Vagina (tissue), 2 donors: ENCODE data around the gene EXOC6. TPM values are rescaled to one million over a fixed set of nuclear protein-coding genes. Genes with fewer than 3 reads are reported as not detected.
"Not testable (repeated sequence)": the region's sequence is repeated elsewhere in the genome, so short reads cannot be mapped to it uniquely, and the experiment has no call there.

Experiments
- DNase-seq, 2 donors: peaks; one replicate each; pipeline ENCODE4 v3.0.0-alpha.2; 2017; ENCODE audit errors: extremely low spot score in 2 of 2
- H3K27ac ChIP-seq: fragments of 200-600 bp; sonication (generic); one replicate; pipeline ENCODE4 v1.5.1; 2019
- H3K27me3 ChIP-seq: fragments of 200-600 bp; sonication (generic); one replicate; pipeline ENCODE4 v1.5.1; 2019
- H3K36me3 ChIP-seq, 2 donors: fragments of 200-600 bp; sonication (generic); one replicate each; pipeline ENCODE4 v1.5.1; 2017 to 2019
- H3K4me1 ChIP-seq: fragments of 200-600 bp; sonication (generic); one replicate; pipeline ENCODE4 v1.5.1; 2019
- H3K4me3 ChIP-seq, 2 donors: fragments of 200-600 bp; sonication (generic); 1 replicate in 1 of 2; 2 replicates in 1 of 2; pipeline ENCODE4 v1.5.1; 2016 to 2019
- H3K9me3 ChIP-seq: fragments of 200-600 bp; sonication (generic); one replicate; pipeline ENCODE4 v1.5.1; 2019
- CTCF ChIP-seq, 3 experiments: fragments of 450-650 bp in 2 of 3; fragments of 200-600 bp in 1 of 3; sonication (generic) in 1 of 3; IDR thresholded peaks; one replicate each; pipeline ENCODE4 v1.5.1; 2017 to 2019; ENCODE audit warnings: antibody characterized with exemption in 3 of 3, mild to moderate bottlenecking in 2 of 3, moderate library complexity in 2 of 3
- POLR2A ChIP-seq, 2 donors: fragments of 450-650 bp; IDR thresholded peaks; one replicate each; pipeline ENCODE4 v1.6.1; 2017; ENCODE audit warnings: antibody characterized with exemption in 2 of 2, mild to moderate bottlenecking in 2 of 2, moderate library complexity in 2 of 2
- POLR2AphosphoS5 ChIP-seq, 2 donors: sonication (generic); formaldehyde crosslinking; IDR thresholded peaks; one replicate each; pipeline ENCODE4 v1.9.0; 2017; ENCODE audit warnings: antibody characterized with exemption in 2 of 2, mild to moderate bottlenecking in 2 of 2, low read depth in 1 of 2; ENCODE audit not compliant: insufficient read depth in 1 of 2
- intact Hi-C: fragments of 100-400 bp; cut with DNase I; formaldehyde crosslinking; loops from one replicate; pipeline ENCODE4 v1.15.1; 2023
- total RNA-seq: library from RNA; depleted of rRNA; stranded (reverse); fragments of >200 nt; gene quantifications from one replicate; pipeline ENCODE4 v1.2.3, GENCODE V29; 2016

Gene EXOC6
- total RNA-seq, 1 donor from 2014 or later = 9.3 TPM

DNA sequence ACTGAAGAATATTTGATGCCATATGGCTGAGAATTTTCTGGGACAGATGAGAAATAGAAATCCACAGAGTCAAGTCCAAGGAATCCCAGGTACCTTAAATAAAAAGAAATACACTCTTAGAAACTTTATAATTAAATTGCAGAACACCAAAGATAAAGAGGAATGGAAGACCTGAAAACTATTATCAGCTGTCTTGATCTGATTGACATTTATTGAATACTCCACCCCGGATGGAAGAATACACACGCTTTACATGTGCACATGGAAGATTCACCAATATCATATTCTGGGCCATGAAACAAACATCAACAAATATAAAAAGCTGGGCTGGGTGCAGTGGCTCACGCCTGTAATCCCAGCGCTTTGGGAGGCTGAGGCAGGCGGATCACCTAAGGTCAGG, 81.6 kb downstream of the EXOC6 start:
- Histone ChIP-seq H3K4me1 (no peaks in the 10 kb centered on the region), H3K27ac (no peak overlapping the region), H3K4me3 (no peak overlapping the region), H3K36me3 (peaks cover 0 to 8% of the 10 kb centered on the region in 2 donors), H3K27me3 (no peaks in the 10 kb centered on the region), H3K9me3 (no peaks in the 10 kb centered on the region)
- intact Hi-C loops = no loop called here
- TF ChIP-seq POLR2AphosphoS5 (IDR thresholded peaks at IDR 0.05; ENCODE audit: insufficient read depth in 1 of 2, low read depth in 1 of 2) (no peak), POLR2A (IDR thresholded peaks at IDR 0.05) (no peak), CTCF (IDR thresholded peaks at IDR 0.05) (no peak)
- no peak for DNase-seq

- no peaks in the 10 kb centered on the region for H3K9me3 ChIP-seq
- no peak for DNase-seq
- intact Hi-C loops = no loop called here
- no peaks in the 10 kb centered on the region for H3K4me1 ChIP-seq
- H3K4me3 ChIP-seq = no peak overlapping the region
- H3K36me3 ChIP-seq = peaks cover 0 to 8% of the 10 kb centered on the region in 2 donors
- H3K27ac ChIP-seq = no peak overlapping the region
- H3K27me3 ChIP-seq = no peaks in the 10 kb centered on the region
- no peak for TF ChIP-seq POLR2AphosphoS5 (IDR thresholded peaks at IDR 0.05; ENCODE audit: insufficient read depth in 1 of 2, low read depth in 1 of 2)
- TF ChIP-seq CTCF (IDR thresholded peaks at IDR 0.05) = no peak
- TF ChIP-seq POLR2A (IDR thresholded peaks at IDR 0.05) = no peak
Measured at GRCh38 chr10:92931597-92931996, 83.3 kb downstream of the EXOC6 start.

- Histone ChIP-seq H3K36me3 (no peaks in the 10 kb centered on the region), H3K9me3 (no peaks in the 10 kb centered on the region), H3K27ac (no peak overlapping the region), H3K4me1 (no peaks in the 10 kb centered on the region), H3K4me3 (no peak overlapping the region), H3K27me3 (no peaks in the 10 kb centered on the region)
- intact Hi-C loops = no loop called here
- no peak for DNase-seq
- TF ChIP-seq CTCF (IDR thresholded peaks at IDR 0.05) (no peak), POLR2AphosphoS5 (IDR thresholded peaks at IDR 0.05; ENCODE audit: insufficient read depth in 1 of 2, low read depth in 1 of 2) (no peak), POLR2A (IDR thresholded peaks at IDR 0.05) (no peak)
Measured at GRCh38 chr10:92937876-92938275, 89.6 kb downstream of the EXOC6 start.

DNA sequence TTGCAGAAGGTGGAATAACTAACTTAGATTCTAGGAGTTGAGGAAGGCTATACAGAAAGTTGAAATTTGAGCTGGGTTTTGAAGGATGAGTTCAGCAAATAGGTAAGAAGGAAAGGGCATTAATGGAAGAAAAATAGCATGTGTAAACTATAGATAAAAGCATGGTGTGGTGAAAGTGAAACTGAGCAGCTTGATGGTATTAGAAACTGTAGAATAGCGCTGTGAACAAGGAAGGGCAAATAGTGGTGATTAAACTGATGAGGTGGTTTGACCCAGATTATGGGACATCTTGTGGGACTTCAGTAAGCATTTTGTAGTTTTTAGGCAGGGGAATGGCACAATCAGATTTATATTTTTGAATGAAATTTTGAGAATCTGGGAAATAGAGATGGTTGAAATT, 90.5 kb downstream of the EXOC6 start:
- Histone ChIP-seq H3K4me1 (no peaks in the 10 kb centered on the region), H3K4me3 (no peak overlapping the region), H3K27ac (no peak overlapping the region), H3K9me3 (no peaks in the 10 kb centered on the region), H3K36me3 (no peaks in the 10 kb centered on the region), H3K27me3 (no peaks in the 10 kb centered on the region)
- intact Hi-C loops = no loop called here
- DNase-seq = no peak
- no peak for TF ChIP-seq POLR2A (IDR thresholded peaks at IDR 0.05)

DNA sequence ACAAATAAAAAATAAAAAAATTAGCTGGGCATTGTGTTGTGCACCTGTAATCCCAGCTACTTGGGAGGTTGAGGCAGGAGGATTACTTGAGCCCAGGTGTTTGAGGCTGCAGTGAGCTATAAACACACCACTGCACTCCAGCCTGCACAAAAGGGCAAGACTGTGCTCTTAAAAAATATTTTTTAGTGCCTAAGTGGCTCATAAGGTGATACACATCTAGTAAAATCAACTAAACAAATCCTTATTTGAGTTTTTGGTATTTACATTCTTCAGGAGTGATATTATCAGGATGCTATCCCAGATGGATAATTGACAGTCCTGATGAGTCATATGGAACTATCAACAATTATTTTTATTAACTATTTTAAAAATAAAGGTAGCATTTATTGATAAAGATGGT, 93.9 kb downstream of the EXOC6 start:
- Histone ChIP-seq H3K4me3 (no peak overlapping the region), H3K9me3 (no peaks in the 10 kb centered on the region), H3K36me3 (no peaks in the 10 kb centered on the region), H3K27ac (no peak overlapping the region), H3K27me3 (no peaks in the 10 kb centered on the region), H3K4me1 (no peaks in the 10 kb centered on the region)
- DNase-seq = no peak
- TF ChIP-seq CTCF (IDR thresholded peaks at IDR 0.05) (no peak), POLR2AphosphoS5 (IDR thresholded peaks at IDR 0.05; ENCODE audit: insufficient read depth in 1 of 2, low read depth in 1 of 2) (no peak), POLR2A (IDR thresholded peaks at IDR 0.05) (no peak)
- intact Hi-C loops = no loop called here

- intact Hi-C loops = no loop called here
- Histone ChIP-seq H3K36me3 (no peaks in the 10 kb centered on the region), H3K27me3 (no peaks in the 10 kb centered on the region), H3K27ac (no peak overlapping the region), H3K9me3 (no peaks in the 10 kb centered on the region), H3K4me3 (no peak overlapping the region), H3K4me1 (no peaks in the 10 kb centered on the region)
- TF ChIP-seq POLR2A (IDR thresholded peaks at IDR 0.05) = no peak
- no peak for TF ChIP-seq CTCF (IDR thresholded peaks at IDR 0.05)
- TF ChIP-seq POLR2AphosphoS5 (IDR thresholded peaks at IDR 0.05; ENCODE audit: insufficient read depth in 1 of 2, low read depth in 1 of 2) = no peak
- DNase-seq = no peak
Measured at GRCh38 chr10:92946491-92946890, 98.2 kb downstream of the EXOC6 start.

GRCh38 chr10:92952573-92952972, 104.3 kb downstream of the EXOC6 start:
- H3K4me3 ChIP-seq, H3K27me3 ChIP-seq, DNase-seq, H3K27ac ChIP-seq, H3K4me1 ChIP-seq, intact Hi-C loops, H3K9me3 ChIP-seq, H3K36me3 ChIP-seq: not testable (repeated sequence)
